ENCODE results near the gene PPP1CC. TPM values are rescaled to one million over a fixed set of nuclear protein-coding genes. Genes with fewer than 3 reads are reported as not detected.

PPP1CC gene
- 107 and 114 TPM in 2 replicates for total RNA-seq

DNA sequence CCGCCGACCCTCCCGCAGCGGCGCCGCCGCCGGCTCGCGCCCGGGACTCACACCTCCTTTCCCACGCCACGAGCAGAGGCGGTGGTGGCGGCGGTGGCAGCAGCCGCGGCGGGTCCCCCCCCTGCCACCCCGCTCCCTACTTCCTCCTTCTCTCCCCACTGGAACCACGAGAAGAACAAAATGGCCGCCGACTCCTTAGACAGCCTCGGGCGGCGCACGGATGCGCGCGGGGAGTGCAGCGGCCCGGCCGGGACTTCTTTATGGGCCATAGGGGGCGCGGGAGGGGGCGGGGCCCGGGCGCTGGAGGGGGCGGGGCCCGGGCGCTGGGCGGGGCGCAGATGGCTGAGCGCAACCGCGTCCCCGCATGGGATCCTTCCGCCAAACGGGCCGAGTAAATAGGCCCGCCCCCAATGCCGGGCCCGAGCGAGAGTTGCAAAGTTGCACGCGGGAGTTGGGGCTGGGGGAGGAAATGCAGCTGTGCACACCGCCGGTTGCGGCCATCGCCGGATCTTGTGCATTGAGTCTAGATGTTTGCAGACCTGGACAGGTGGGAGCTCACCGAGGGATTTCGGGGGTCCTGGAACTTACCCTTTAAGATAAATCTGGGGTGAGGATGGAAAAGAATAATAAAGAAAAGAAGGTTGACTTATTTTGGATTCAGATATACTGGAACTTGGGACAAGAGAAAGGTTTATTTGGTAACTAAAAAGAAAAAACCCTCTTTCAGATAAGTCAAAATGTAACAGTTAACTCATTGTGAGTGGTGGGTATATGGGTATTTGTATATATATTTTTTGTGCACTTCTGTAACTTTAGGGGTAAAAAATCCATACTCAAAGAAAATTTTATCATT lies at the start of gene PPP1CC:
TSS of gene PPP1CC (minus strand) at position 174 of the 853 bp plus-strand sequence. CDS start 184 bp downstream, outside the sequence.
- peaks cover 48% of the 10 kb centered on the region for H3K79me2 ChIP-seq (ENCODE audit: insufficient read depth, low read length)
- H4K20me1 ChIP-seq (ENCODE audit: insufficient read depth, low read length), result peaks cover 40% of the 10 kb centered on the region
- no peaks in the 10 kb centered on the region for H3K36me3 ChIP-seq (ENCODE audit: insufficient read depth, low read length)
- no peaks in the 10 kb centered on the region for H3K9me3 ChIP-seq (ENCODE audit: low read depth, low read length)
- peak within 1 kb of the TSS; percentile 97 for H3K4me2 ChIP-seq (ENCODE audit: insufficient read depth, low read length)
- H2AFZ ChIP-seq (ENCODE audit: low read length), result peak within 1 kb of the TSS; percentile 97
- H3K27ac ChIP-seq (ENCODE audit: low read depth, low read length), result peak within 1 kb of the TSS; percentile 71
- H3K4me3 ChIP-seq (ENCODE audit: insufficient read depth, low read length), result peak within 1 kb of the TSS; percentile 89
- no peaks in the 10 kb centered on the region for H3K27me3 ChIP-seq (ENCODE audit: insufficient read depth, low read length)
- TF ChIP-seq, protein P1, sequence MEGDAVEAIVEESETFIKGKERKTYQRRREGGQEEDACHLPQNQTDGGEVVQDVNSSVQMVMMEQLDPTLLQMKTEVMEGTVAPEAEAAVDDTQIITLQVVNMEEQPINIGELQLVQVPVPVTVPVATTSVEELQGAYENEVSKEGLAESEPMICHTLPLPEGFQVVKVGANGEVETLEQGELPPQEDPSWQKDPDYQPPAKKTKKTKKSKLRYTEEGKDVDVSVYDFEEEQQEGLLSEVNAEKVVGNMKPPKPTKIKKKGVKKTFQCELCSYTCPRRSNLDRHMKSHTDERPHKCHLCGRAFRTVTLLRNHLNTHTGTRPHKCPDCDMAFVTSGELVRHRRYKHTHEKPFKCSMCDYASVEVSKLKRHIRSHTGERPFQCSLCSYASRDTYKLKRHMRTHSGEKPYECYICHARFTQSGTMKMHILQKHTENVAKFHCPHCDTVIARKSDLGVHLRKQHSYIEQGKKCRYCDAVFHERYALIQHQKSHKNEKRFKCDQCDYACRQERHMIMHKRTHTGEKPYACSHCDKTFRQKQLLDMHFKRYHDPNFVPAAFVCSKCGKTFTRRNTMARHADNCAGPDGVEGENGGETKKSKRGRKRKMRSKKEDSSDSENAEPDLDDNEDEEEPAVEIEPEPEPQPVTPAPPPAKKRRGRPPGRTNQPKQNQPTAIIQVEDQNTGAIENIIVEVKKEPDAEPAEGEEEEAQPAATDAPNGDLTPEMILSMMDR (IDR thresholded peaks at IDR 0.05; ENCODE audit: extremely low read depth, low read depth, low read length), result no peak
- DNase-seq (ENCODE audit: insufficient read length, low spot score, missing footprints), result peak; percentile 97
- H3K4me1 ChIP-seq (ENCODE audit: insufficient read depth, low read length), result peaks cover 62% of the 10 kb centered on the region

DNA sequence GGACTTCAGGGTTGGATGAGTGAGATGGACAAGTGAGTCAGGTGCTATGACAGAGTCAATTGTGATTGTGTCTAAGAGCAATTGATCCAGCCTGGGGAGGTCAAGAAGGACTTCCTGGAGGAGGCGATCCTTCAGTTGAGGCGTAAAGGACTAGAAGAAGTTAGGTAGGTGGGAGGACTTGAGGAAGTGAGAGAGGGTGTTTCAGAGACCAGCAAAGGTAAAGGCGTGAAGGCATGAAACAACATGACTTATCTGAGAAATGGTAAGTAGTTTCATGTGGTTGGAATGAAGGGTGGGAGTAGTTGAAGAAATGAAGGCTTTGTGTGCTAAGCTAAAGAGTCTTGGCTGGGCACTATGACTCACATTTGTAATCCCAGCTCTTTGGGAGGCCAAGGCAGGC lies 48.9 kb upstream of the PPP1CC start:
- no peaks in the 10 kb centered on the region for H3K36me3 ChIP-seq (ENCODE audit: insufficient read depth, low read length)
- no peaks in the 10 kb centered on the region for H3K79me2 ChIP-seq (ENCODE audit: insufficient read depth, low read length)
- H3K27me3 ChIP-seq (ENCODE audit: insufficient read depth, low read length), result no peaks in the 10 kb centered on the region
- no peaks in the 10 kb centered on the region for H4K20me1 ChIP-seq (ENCODE audit: insufficient read depth, low read length)
- TF ChIP-seq, protein P1 (IDR thresholded peaks at IDR 0.05; ENCODE audit: extremely low read depth, low read depth, low read length), result no peak
- no peak overlapping the region for H3K4me3 ChIP-seq (ENCODE audit: insufficient read depth, low read length)
- no peaks in the 10 kb centered on the region for H3K4me1 ChIP-seq (ENCODE audit: insufficient read depth, low read length)
- H3K27ac ChIP-seq (ENCODE audit: low read depth, low read length), result no peak overlapping the region
- no peaks in the 10 kb centered on the region for H3K9me3 ChIP-seq (ENCODE audit: low read depth, low read length)
- DNase-seq (ENCODE audit: insufficient read length, low spot score, missing footprints), result no peak
- no peak overlapping the region for H2AFZ ChIP-seq (ENCODE audit: low read length)
- H3K4me2 ChIP-seq (ENCODE audit: insufficient read depth, low read length), result no peak overlapping the region

DNA sequence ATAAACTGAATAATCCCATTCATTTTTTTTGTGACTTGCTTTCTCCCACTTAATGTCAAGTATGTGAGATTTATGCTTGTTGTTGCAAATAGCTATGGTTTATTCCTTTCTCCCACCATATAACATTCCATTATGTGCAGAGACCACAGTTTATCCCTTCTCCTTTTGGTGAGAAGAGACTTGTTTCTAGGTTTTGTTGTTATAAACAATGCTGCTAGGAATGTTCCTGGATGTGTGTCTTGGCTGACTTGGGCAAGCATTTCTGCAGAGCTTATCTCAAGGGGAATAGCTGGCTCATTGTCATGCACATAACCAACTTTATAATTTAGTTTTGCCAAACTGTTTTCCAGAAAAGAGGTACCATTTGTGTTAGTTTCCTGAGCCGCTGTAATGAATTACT lies 47.6 kb upstream of the PPP1CC start:
- Histone ChIP-seq H3K27ac (ENCODE audit: low read depth, low read length) (no peak overlapping the region), H3K4me3 (ENCODE audit: insufficient read depth, low read length) (no peak overlapping the region), H3K4me1 (ENCODE audit: insufficient read depth, low read length) (no peaks in the 10 kb centered on the region), H4K20me1 (ENCODE audit: insufficient read depth, low read length) (no peaks in the 10 kb centered on the region), H3K27me3 (ENCODE audit: insufficient read depth, low read length) (no peaks in the 10 kb centered on the region), H3K9me3 (ENCODE audit: low read depth, low read length) (no peaks in the 10 kb centered on the region), H3K79me2 (ENCODE audit: insufficient read depth, low read length) (no peaks in the 10 kb centered on the region), H3K4me2 (ENCODE audit: insufficient read depth, low read length) (no peak overlapping the region), H3K36me3 (ENCODE audit: insufficient read depth, low read length) (no peaks in the 10 kb centered on the region), H2AFZ (ENCODE audit: low read length) (no peak overlapping the region)
- DNase-seq (ENCODE audit: insufficient read length, low spot score, missing footprints), result no peak
- TF ChIP-seq, protein P1 (IDR thresholded peaks at IDR 0.05; ENCODE audit: extremely low read depth, low read depth, low read length), result no peak

DNA sequence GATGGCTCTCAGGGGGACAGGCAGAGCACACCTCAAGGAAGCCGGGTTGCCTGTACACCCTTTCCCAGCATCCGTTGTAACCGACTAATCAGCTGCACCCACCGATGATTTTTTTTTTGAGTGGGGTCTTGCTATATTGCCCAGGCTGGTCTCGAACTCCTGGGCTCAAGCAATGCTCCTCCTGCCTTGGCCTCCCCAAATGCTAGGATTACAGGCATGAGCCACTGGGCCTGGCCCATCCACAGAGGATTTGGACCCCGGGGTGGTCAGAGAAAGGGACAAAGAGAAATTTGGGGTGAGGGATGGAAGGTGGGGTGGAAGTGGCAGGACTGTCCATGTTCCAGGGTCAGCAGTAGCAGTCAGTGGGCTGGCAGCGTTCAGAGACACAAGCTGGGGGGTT lies 43.3 kb upstream of the PPP1CC start:
- no peaks in the 10 kb centered on the region for H4K20me1 ChIP-seq (ENCODE audit: insufficient read depth, low read length)
- no peaks in the 10 kb centered on the region for H3K9me3 ChIP-seq (ENCODE audit: low read depth, low read length)
- H3K27ac ChIP-seq (ENCODE audit: low read depth, low read length), result no peak overlapping the region
- no peaks in the 10 kb centered on the region for H3K36me3 ChIP-seq (ENCODE audit: insufficient read depth, low read length)
- H2AFZ ChIP-seq (ENCODE audit: low read length), result no peak overlapping the region
- TF ChIP-seq, protein P1 (IDR thresholded peaks at IDR 0.05; ENCODE audit: extremely low read depth, low read depth, low read length), result no peak
- H3K4me2 ChIP-seq (ENCODE audit: insufficient read depth, low read length), result no peak overlapping the region
- H3K4me3 ChIP-seq (ENCODE audit: insufficient read depth, low read length), result no peak overlapping the region
- no peaks in the 10 kb centered on the region for H3K79me2 ChIP-seq (ENCODE audit: insufficient read depth, low read length)
- no peaks in the 10 kb centered on the region for H3K4me1 ChIP-seq (ENCODE audit: insufficient read depth, low read length)
- no peaks in the 10 kb centered on the region for H3K27me3 ChIP-seq (ENCODE audit: insufficient read depth, low read length)
- no peak for DNase-seq (ENCODE audit: insufficient read length, low spot score, missing footprints)
